HFFc6 (cell line): ENCODE results near the gene SORBS2. TPM values are rescaled to one million over a fixed set of nuclear protein-coding genes. Genes with fewer than 3 reads are reported as not detected.

Experiments
- DNase-seq: peaks from one replicate; pipeline ENCODE4 v3.0.0-alpha.2; 2018
- H3K27ac Mint-ChIP-seq: 2 replicates; pipeline ENCODE4 v1.8.0; 2020; ENCODE audit warnings: mild to moderate bottlenecking, mixed read lengths
- H3K27me3 Mint-ChIP-seq: 2 replicates; pipeline ENCODE4 v1.8.0; 2021; ENCODE audit warnings: mild to moderate bottlenecking, moderate library complexity, mixed read lengths; ENCODE audit not compliant: insufficient read depth
- H3K36me3 Mint-ChIP-seq: 2 replicates; pipeline ENCODE4 v1.8.0; 2021; ENCODE audit warnings: low read depth, mixed read lengths
- H3K4me1 Mint-ChIP-seq: 2 replicates; pipeline ENCODE4 v1.8.0; 2020; ENCODE audit warnings: low read depth, mixed read lengths
- H3K4me3 Mint-ChIP-seq: 2 replicates; pipeline ENCODE4 v1.8.0; 2020; ENCODE audit warnings: mild to moderate bottlenecking, moderate library complexity, mixed read lengths
- H3K9me3 Mint-ChIP-seq: 2 replicates; pipeline ENCODE4 v1.8.0; 2020; ENCODE audit warnings: mild to moderate bottlenecking, mixed read lengths
- CTCF ChIP-seq: fragments of 200-600 bp; sonication (generic); IDR thresholded peaks from 2 replicates; pipeline ENCODE4 v1.5.0; 2021; ENCODE audit warnings: antibody characterized with exemption, mild to moderate bottlenecking
- total RNA-seq, 6 experiments: library from RNA; stranded (reverse); fragmentation: NEBNext Ultra II Directional; extraction: Animal tissue kit (Norgen Biotek cat#: 25700); gene quantifications; 2 replicates in 1 of 6; 3 replicates in 5 of 6; pipeline ENCODE4 v1.2.3, GENCODE V29; 2021

Gene SORBS2
- total RNA-seq, 6 experiments from 2014 or later, result 0.48 to 3.6 (median 0.72) TPM

- Mint-ChIP-seq H3K4me1 (peaks cover 20% of the 10 kb centered on the region), H3K27me3 (peaks cover 25% of the 10 kb centered on the region), H3K4me3 (no peak overlapping the region), H3K27ac (no peak overlapping the region), H3K9me3 (no peaks in the 10 kb centered on the region), H3K36me3 (no peaks in the 10 kb centered on the region)
- no peak for TF ChIP-seq CTCF
- DNase-seq, result no peak
Measured at GRCh38 chr4:185585211-185585610, 226.8 kb downstream of the SORBS2 start.

GRCh38 chr4:185583813-185584212, 228.2 kb downstream of the SORBS2 start:
- no peak for DNase-seq
- no peaks in the 10 kb centered on the region for H3K9me3 Mint-ChIP-seq
- H3K27ac Mint-ChIP-seq, result no peak overlapping the region
- TF ChIP-seq CTCF, result no peak
- H3K4me3 Mint-ChIP-seq, result no peak overlapping the region
- no peaks in the 10 kb centered on the region for H3K36me3 Mint-ChIP-seq
- H3K4me1 Mint-ChIP-seq, result peaks cover 12% of the 10 kb centered on the region
- peaks cover 22% of the 10 kb centered on the region for H3K27me3 Mint-ChIP-seq

GRCh38 chr4:185582651-185583400, 229.2 kb downstream of the SORBS2 start:
- Mint-ChIP-seq H3K27ac (no peak overlapping the region), H3K4me3 (no peak overlapping the region), H3K9me3 (no peaks in the 10 kb centered on the region), H3K4me1 (peaks cover 9% of the 10 kb centered on the region; the same call in 1 of the 2 replicates), H3K27me3 (peaks cover 21% of the 10 kb centered on the region), H3K36me3 (no peaks in the 10 kb centered on the region)
- no peak for TF ChIP-seq CTCF
- no peak for DNase-seq

- Mint-ChIP-seq H3K4me1 (no peaks in the 10 kb centered on the region), H3K27me3 (peaks cover 9% of the 10 kb centered on the region), H3K27ac (no peak overlapping the region), H3K4me3 (no peak overlapping the region), H3K36me3 (no peaks in the 10 kb centered on the region), H3K9me3 (no peaks in the 10 kb centered on the region)
- no peak for TF ChIP-seq CTCF
- no peak for DNase-seq
Measured at GRCh38 chr4:185580699-185581098, 231.3 kb downstream of the SORBS2 start.

- H3K27me3 Mint-ChIP-seq, result peaks cover 5% of the 10 kb centered on the region
- no peak overlapping the region for H3K4me3 Mint-ChIP-seq
- no peak for DNase-seq
- TF ChIP-seq CTCF, result no peak
- H3K9me3 Mint-ChIP-seq, result no peaks in the 10 kb centered on the region
- peaks cover 9% of the 10 kb centered on the region for H3K4me1 Mint-ChIP-seq
- H3K27ac Mint-ChIP-seq, result no peak overlapping the region
- no peaks in the 10 kb centered on the region for H3K36me3 Mint-ChIP-seq
Measured at GRCh38 chr4:185578284-185578683, 233.7 kb downstream of the SORBS2 start.
